SK-N-MC (cell line): ENCODE data around the gene STARD10.

ENCODE experiments used
- DNase-seq: peaks from one replicate; pipeline ENCODE4 v3.0.0-alpha.2; 2011; ENCODE audit warnings: low read depth, low spot score
- H3K27ac ChIP-seq: fragments of 200-600 bp; sonication (generic); 2 replicates; pipeline ENCODE4 v1.5.1; 2016; ENCODE audit warnings: mixed run types
- H3K36me3 ChIP-seq: fragments of 200-600 bp; sonication (generic); 2 replicates; pipeline ENCODE4 v1.6.1; 2017; ENCODE audit warnings: antibody characterized with exemption, low read length, mixed read lengths; ENCODE audit not compliant: insufficient read depth
- H3K4me3 ChIP-seq: fragments of 200-600 bp; sonication (generic); 2 replicates; pipeline ENCODE4 v1.5.1; 2016
- H3K9ac ChIP-seq: fragments of 200-600 bp; sonication (generic); 2 replicates; pipeline ENCODE4 v1.8.0; 2017; ENCODE audit warnings: mixed run types, mixed read lengths; ENCODE audit not compliant: insufficient read length
- H3K9me3 ChIP-seq: fragments of 200-600 bp; sonication (generic); 2 replicates; pipeline ENCODE4 v1.6.1; 2017; ENCODE audit warnings: low read depth, mild to moderate bottlenecking, antibody characterized with exemption, low read length, moderate library complexity, mixed read lengths
- EZH2 ChIP-seq: fragments of 200-600 bp; sonication (generic); IDR thresholded peaks from one replicate; pipeline ENCODE4 v1.6.1; 2017; ENCODE audit warnings: antibody characterized with exemption
- FOXP2 ChIP-seq: optimal IDR thresholded peaks from 2 replicates; pipeline ENCODE3; 2011; ENCODE audit warnings: mild to moderate bottlenecking, moderate library complexity; ENCODE audit not compliant: insufficient read depth; ENCODE audit errors: extremely low read length, control extremely low read depth
- POLR2AphosphoS5 ChIP-seq: IDR thresholded peaks from 2 replicates; pipeline ENCODE4 v1.6.1; 2012; ENCODE audit warnings: mild to moderate bottlenecking, low read depth, low read length, borderline replicate concordance

STARD10 gene

GRCh38 chr11:72768581-72768980 is 25.3 kb downstream of the STARD10 start:
- Histone ChIP-seq H3K9me3 (no peaks in the 10 kb centered on the region), H3K36me3 (no peaks in the 10 kb centered on the region), H3K9ac (no peak overlapping the region), H3K27ac (no peak overlapping the region), H3K4me3 (no peak overlapping the region)
- no peak for DNase-seq
- TF ChIP-seq FOXP2, result no peak
- no peak for TF ChIP-seq POLR2AphosphoS5
- no peak for TF ChIP-seq EZH2

- H3K4me3 ChIP-seq, result no peak overlapping the region
- H3K27ac ChIP-seq, result no peak overlapping the region
- no peaks in the 10 kb centered on the region for H3K9me3 ChIP-seq
- TF ChIP-seq FOXP2, result no peak
- no peak for TF ChIP-seq EZH2
- no peak for TF ChIP-seq POLR2AphosphoS5
- no peak for DNase-seq
- H3K36me3 ChIP-seq, result no peaks in the 10 kb centered on the region
- H3K9ac ChIP-seq, result no peak overlapping the region
Measured at GRCh38 chr11:72767203-72768062, 26.4 kb downstream of the STARD10 start.

GRCh38 chr11:72766152-72766902 is 27.5 kb downstream of the STARD10 start:
- Histone ChIP-seq H3K36me3 (no peaks in the 10 kb centered on the region), H3K27ac (no peak overlapping the region), H3K4me3 (no peak overlapping the region), H3K9ac (no peak overlapping the region), H3K9me3 (no peaks in the 10 kb centered on the region)
- DNase-seq, result no peak
- no peak for TF ChIP-seq FOXP2
- no peak for TF ChIP-seq EZH2
- no peak for TF ChIP-seq POLR2AphosphoS5

GRCh38 chr11:72764503-72764902 is 29.3 kb downstream of the STARD10 start:
- TF ChIP-seq EZH2, result no peak
- TF ChIP-seq POLR2AphosphoS5, result no peak
- no peak for TF ChIP-seq FOXP2
- H3K9me3 ChIP-seq, result no peaks in the 10 kb centered on the region
- no peak overlapping the region for H3K27ac ChIP-seq
- DNase-seq, result no peak
- H3K4me3 ChIP-seq, result no peak overlapping the region
- H3K9ac ChIP-seq, result no peak overlapping the region
- H3K36me3 ChIP-seq, result no peaks in the 10 kb centered on the region

GRCh38 chr11:72763823-72764222 is 30.0 kb downstream of the STARD10 start:
- no peak for DNase-seq
- Histone ChIP-seq H3K4me3 (no peak overlapping the region), H3K9ac (no peak overlapping the region), H3K36me3 (no peaks in the 10 kb centered on the region), H3K27ac (no peak overlapping the region), H3K9me3 (no peaks in the 10 kb centered on the region)
- TF ChIP-seq FOXP2 (no peak), POLR2AphosphoS5 (no peak), EZH2 (no peak)

- no peak for TF ChIP-seq EZH2
- no peak for TF ChIP-seq FOXP2
- no peak for TF ChIP-seq POLR2AphosphoS5
- H3K36me3 ChIP-seq, result no peaks in the 10 kb centered on the region
- no peak overlapping the region for H3K27ac ChIP-seq
- no peaks in the 10 kb centered on the region for H3K9me3 ChIP-seq
- no peak for DNase-seq
- no peak overlapping the region for H3K4me3 ChIP-seq
- no peak overlapping the region for H3K9ac ChIP-seq
Measured at GRCh38 chr11:72762641-72763304, 31.1 kb downstream of the STARD10 start.

GRCh38 chr11:72760539-72761405 is 33.1 kb downstream of the STARD10 start:
- no peaks in the 10 kb centered on the region for H3K9me3 ChIP-seq
- H3K9ac ChIP-seq, result no peak overlapping the region
- no peak overlapping the region for H3K27ac ChIP-seq
- no peak for DNase-seq
- H3K36me3 ChIP-seq, result no peaks in the 10 kb centered on the region
- TF ChIP-seq FOXP2 (no peak), EZH2 (no peak), POLR2AphosphoS5 (no peak)
- H3K4me3 ChIP-seq, result no peak overlapping the region

GRCh38 chr11:72759468-72759985 is 34.3 kb downstream of the STARD10 start:
- Histone ChIP-seq H3K4me3 (no peak overlapping the region), H3K36me3 (no peaks in the 10 kb centered on the region)
- no peak for DNase-seq

More at GRCh38 chr11:72759468-72759985, 34.3 kb downstream of the STARD10 start:
- Histone ChIP-seq H3K9me3 (no peaks in the 10 kb centered on the region), H3K9ac (no peak overlapping the region), H3K27ac (no peak overlapping the region)
- TF ChIP-seq POLR2AphosphoS5, result no peak
- TF ChIP-seq FOXP2, result no peak
- TF ChIP-seq EZH2, result no peak
